Neutrophil (primary cell): ENCODE results near the gene USB1.

ENCODE experiments used
- H3K27ac ChIP-seq: fragments of 200-600 bp; sonication (generic); 2 replicates; pipeline ENCODE4 v1.5.1; 2016; ENCODE audit warnings: mild to moderate bottlenecking, moderate library complexity
- H3K27me3 ChIP-seq: fragments of 200-600 bp; sonication (generic); 2 replicates; pipeline ENCODE4 v1.6.0; 2016; ENCODE audit warnings: mild to moderate bottlenecking
- H3K36me3 ChIP-seq: fragments of 200-600 bp; sonication (generic); 2 replicates; pipeline ENCODE4 v1.5.1; 2017
- H3K4me1 ChIP-seq, 2 experiments: fragments of 200-600 bp in 1 of 2; sonication (generic) in 1 of 2; 1 replicate in 1 of 2; 2 replicates in 1 of 2; pipeline versions ENCODE4 v1.5.1 to v1.6.1; 2013 to 2016; ENCODE audit warnings: low read depth in 1 of 2, low read length in 1 of 2, mild to moderate bottlenecking in 1 of 2, moderate library complexity in 1 of 2; ENCODE audit not compliant: control insufficient read depth in 1 of 2, insufficient read depth in 1 of 2
- H3K4me3 ChIP-seq, 2 experiments: fragments of 200-600 bp in 1 of 2; sonication (generic) in 1 of 2; 1 replicate in 1 of 2; 2 replicates in 1 of 2; pipeline ENCODE4 v1.5.1; 2013 to 2016; ENCODE audit warnings: low read depth in 1 of 2, low read length in 1 of 2, mild to moderate bottlenecking in 1 of 2, moderate library complexity in 1 of 2
- H3K9me3 ChIP-seq: fragments of 200-600 bp; sonication (generic); 2 replicates; pipeline ENCODE4 v1.5.1; 2016
- TF ChIP-seq, protein P1 (sequence below): fragments of 200-600 bp; sonication (generic); IDR thresholded peaks from 2 replicates; pipeline ENCODE4 v1.5.1; 2016; ENCODE audit warnings: antibody characterized with exemption

USB1 gene

DNA sequence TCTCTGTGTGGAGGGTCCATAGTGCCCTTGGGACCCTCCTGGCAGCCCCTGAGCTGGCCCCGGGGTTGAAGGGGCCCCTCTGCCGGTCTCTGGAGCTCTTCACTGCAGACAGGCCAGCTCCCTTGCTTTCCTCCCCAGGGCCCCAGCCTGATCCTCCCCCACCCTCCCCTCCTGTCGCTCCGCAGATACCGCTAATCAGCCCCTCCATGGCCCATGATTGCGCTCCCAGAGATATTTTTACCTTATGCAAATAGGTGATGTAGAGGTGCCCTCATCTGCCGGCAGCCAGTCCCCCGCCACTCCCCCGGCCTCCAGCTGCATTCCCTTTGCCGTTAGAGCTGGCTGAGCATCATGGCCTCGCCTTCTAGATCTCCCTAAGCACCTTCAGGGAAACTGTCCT, 33.6 kb downstream of the USB1 start:
- Histone ChIP-seq H3K4me3 (no peak overlapping the region), H3K4me1 (no peaks in the 10 kb centered on the region), H3K36me3 (no peaks in the 10 kb centered on the region), H3K27ac (no peak overlapping the region), H3K27me3 (peaks cover under 1% of the 10 kb centered on the region), H3K9me3 (no peaks in the 10 kb centered on the region)
- TF ChIP-seq, protein P1, sequence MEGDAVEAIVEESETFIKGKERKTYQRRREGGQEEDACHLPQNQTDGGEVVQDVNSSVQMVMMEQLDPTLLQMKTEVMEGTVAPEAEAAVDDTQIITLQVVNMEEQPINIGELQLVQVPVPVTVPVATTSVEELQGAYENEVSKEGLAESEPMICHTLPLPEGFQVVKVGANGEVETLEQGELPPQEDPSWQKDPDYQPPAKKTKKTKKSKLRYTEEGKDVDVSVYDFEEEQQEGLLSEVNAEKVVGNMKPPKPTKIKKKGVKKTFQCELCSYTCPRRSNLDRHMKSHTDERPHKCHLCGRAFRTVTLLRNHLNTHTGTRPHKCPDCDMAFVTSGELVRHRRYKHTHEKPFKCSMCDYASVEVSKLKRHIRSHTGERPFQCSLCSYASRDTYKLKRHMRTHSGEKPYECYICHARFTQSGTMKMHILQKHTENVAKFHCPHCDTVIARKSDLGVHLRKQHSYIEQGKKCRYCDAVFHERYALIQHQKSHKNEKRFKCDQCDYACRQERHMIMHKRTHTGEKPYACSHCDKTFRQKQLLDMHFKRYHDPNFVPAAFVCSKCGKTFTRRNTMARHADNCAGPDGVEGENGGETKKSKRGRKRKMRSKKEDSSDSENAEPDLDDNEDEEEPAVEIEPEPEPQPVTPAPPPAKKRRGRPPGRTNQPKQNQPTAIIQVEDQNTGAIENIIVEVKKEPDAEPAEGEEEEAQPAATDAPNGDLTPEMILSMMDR: no peak

DNA sequence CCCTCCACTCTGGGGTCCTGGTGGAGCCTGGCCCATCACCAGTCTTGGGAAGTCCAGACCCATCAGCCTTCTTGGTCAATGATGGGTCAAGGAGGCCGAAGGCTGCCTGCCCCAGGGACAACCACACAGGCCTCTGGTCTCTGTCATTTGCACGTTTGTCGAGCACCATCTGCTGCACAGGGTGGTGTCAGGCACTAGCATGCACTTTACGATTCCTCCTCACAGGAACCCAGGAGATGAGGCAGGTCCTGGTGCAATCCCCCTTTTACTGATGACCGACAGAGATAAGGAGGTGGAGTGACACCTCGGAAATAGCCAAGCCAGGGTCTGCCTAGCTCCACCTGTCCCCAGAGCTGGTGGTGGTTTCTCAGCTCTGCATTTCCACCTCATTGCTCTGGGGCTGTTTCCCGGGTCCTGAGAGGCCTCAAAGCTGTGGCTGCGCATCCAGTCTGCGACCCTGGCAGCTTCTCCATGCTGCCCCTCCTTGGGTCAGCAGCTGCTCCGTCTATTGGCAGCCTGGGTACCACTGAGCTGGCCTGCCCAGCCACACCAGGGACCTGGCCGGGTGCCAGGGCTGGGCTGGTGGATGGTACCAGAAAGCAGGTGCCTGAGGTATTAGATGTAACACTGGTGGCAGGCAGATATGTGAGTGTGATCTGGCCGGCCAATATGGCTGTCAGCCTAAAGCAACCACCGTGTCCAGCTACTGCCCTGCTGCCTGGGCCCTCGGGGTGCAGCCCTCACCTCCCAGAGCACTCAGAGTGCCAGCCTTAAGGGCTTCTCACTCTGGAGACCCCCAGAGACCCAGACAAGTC, 34.4 kb downstream of the USB1 start:
- TF ChIP-seq, protein P1: no peak
- H3K27ac ChIP-seq: no peak overlapping the region
- no peak overlapping the region for H3K4me3 ChIP-seq
- no peaks in the 10 kb centered on the region for H3K36me3 ChIP-seq
- H3K4me1 ChIP-seq: no peaks in the 10 kb centered on the region
- no peaks in the 10 kb centered on the region for H3K9me3 ChIP-seq
- H3K27me3 ChIP-seq: no peaks in the 10 kb centered on the region

DNA sequence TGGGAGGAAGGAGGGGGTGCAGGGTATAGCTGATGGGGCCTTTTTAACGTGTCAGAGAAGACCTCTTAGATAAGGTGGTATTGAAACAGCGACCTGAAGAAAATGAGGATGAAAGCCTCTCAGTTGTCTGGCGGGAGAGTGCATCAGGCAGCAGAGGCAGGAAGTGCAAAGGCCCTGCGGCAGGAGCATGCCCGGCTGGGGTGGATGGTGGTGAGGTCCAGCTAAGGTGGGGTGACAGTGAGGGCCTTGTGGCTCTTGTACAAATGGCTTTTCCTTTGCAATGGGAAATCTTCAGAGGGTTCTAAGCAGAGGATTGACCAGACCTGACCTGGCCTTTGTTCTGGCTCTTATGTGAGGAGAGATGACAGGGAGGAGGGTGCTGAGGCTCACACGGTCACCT, 35.7 kb downstream of the USB1 start:
- Histone ChIP-seq H3K27me3 (no peaks in the 10 kb centered on the region), H3K27ac (no peak overlapping the region), H3K36me3 (no peaks in the 10 kb centered on the region), H3K4me1 (no peaks in the 10 kb centered on the region), H3K4me3 (no peak overlapping the region), H3K9me3 (no peaks in the 10 kb centered on the region)
- TF ChIP-seq, protein P1: no peak

DNA sequence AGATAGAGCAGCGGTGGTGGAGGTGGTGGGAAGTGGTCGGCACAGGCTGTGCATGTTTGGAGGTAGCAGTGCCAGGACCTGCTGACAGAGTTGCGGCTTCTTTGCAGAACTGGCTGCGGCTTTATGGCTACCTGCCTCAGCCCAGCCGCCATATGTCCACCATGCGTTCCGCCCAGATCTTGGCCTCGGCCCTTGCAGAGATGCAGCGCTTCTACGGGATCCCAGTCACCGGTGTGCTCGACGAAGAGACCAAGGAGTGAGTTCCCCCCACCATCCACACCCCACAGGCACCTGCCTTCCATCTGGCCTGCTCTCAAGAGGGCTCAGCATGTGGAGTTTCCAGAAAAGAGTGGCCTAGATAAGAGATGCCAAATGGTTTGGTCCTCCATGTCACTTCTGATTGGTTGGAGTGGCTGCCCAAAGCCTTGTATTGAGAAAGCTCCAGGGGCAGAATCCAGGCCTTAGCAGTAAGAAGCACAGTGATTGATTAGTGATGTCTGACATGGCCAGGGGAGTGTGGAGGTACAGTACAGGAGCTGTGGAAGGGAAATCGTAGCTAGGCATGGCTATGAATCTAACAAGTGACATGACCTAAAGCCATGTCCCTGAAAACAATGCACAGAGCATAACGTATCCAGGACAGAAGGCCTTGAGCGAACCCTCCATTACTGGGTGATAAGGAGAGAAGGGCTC, 36.3 kb downstream of the USB1 start:
- TF ChIP-seq, protein P1: no peak
- no peaks in the 10 kb centered on the region for H3K9me3 ChIP-seq

DNA sequence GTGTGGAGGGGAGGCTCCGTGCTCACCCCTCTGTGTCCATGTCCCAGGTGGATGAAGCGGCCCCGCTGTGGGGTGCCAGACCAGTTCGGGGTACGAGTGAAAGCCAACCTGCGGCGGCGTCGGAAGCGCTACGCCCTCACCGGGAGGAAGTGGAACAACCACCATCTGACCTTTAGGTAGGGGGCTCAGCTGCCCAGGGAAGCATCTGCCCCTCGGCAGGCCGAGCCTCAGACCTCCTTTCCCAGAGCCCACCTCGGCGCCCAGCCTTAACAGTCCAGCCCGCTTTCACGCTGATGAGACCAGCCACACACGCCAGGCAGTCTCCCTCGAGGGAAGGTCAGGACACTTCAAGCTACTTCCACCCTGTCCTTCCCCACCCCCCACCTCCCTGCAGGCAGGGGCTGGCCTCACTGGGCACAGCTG, 37.0 kb downstream of the USB1 start:
- Histone ChIP-seq H3K4me1 (no peaks in the 10 kb centered on the region), H3K9me3 (no peaks in the 10 kb centered on the region), H3K27ac (no peak overlapping the region), H3K36me3 (no peaks in the 10 kb centered on the region), H3K27me3 (no peaks in the 10 kb centered on the region), H3K4me3 (no peak overlapping the region)
- TF ChIP-seq, protein P1: no peak

More for the DNA sequence above, 36.3 kb downstream of the USB1 start:
- Histone ChIP-seq H3K36me3 (no peaks in the 10 kb centered on the region), H3K4me3 (no peak overlapping the region), H3K4me1 (no peaks in the 10 kb centered on the region), H3K27me3 (no peaks in the 10 kb centered on the region), H3K27ac (no peak overlapping the region)
